ENCODE results near the gene ZNF827. TPM values are rescaled to one million over a fixed set of nuclear protein-coding genes. Genes with fewer than 3 reads are reported as not detected.

The ZNF827 gene
- total RNA-seq, 4 donors from 2014 or later, result 23.9 to 52.3 (median 29.3) TPM

GRCh38 chr4:145902522-145902921, 36.1 kb downstream of the ZNF827 start:
- Histone ChIP-seq H3K4me1 (peaks cover 38 to 48% of the 10 kb centered on the region in 2 donors), H3K27me3 (no peaks in the 10 kb centered on the region), H3K9me3 (no peaks in the 10 kb centered on the region), H3K4me3 (replicated peaks in 1 of 3) (no peak overlapping the region), H3K27ac (peak overlapping the region in 2 of 3 donors; percentile 64 to 82), H3K36me3 (peaks cover 0 to 8% of the 10 kb centered on the region in 2 donors)
- no peak for DNase-seq
- TF ChIP-seq POLR2A (IDR thresholded peaks at IDR 0.05), result no peak
- TF ChIP-seq, protein P1, sequence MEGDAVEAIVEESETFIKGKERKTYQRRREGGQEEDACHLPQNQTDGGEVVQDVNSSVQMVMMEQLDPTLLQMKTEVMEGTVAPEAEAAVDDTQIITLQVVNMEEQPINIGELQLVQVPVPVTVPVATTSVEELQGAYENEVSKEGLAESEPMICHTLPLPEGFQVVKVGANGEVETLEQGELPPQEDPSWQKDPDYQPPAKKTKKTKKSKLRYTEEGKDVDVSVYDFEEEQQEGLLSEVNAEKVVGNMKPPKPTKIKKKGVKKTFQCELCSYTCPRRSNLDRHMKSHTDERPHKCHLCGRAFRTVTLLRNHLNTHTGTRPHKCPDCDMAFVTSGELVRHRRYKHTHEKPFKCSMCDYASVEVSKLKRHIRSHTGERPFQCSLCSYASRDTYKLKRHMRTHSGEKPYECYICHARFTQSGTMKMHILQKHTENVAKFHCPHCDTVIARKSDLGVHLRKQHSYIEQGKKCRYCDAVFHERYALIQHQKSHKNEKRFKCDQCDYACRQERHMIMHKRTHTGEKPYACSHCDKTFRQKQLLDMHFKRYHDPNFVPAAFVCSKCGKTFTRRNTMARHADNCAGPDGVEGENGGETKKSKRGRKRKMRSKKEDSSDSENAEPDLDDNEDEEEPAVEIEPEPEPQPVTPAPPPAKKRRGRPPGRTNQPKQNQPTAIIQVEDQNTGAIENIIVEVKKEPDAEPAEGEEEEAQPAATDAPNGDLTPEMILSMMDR (IDR thresholded peaks at IDR 0.05), result no peak
- 89 to 94% methylated on average over 10 to 13 of the region's 13 CpGs for WGBS, 2 donors
- intact Hi-C loops (cut with DNase I), result no loop called here

- H3K27ac ChIP-seq, result no peak overlapping the region
- no peaks in the 10 kb centered on the region for H3K27me3 ChIP-seq
- DNase-seq, result no peak
- peaks cover 25 to 44% of the 10 kb centered on the region in 2 donors for H3K4me1 ChIP-seq
- WGBS, 2 donors, result 80 to 86% methylated on average over 4 of the region's 4 CpGs
- TF ChIP-seq, protein P1 (IDR thresholded peaks at IDR 0.05), result no peak
- TF ChIP-seq POLR2A (IDR thresholded peaks at IDR 0.05), result no peak
- H3K36me3 ChIP-seq, result peaks cover 0 to 8% of the 10 kb centered on the region in 2 donors
- no peaks in the 10 kb centered on the region for H3K9me3 ChIP-seq
- intact Hi-C loops (cut with DNase I), result no loop called here
- no peak overlapping the region for H3K4me3 ChIP-seq (replicated peaks in 1 of 3)
These were observed 38.6 kb downstream of the ZNF827 start for GRCh38 chr4:145899886-145900460.

- 72 to 80% methylated on average over 5 of the region's 5 CpGs for WGBS, 2 donors
- Histone ChIP-seq H3K4me1 (peaks cover 28 to 44% of the 10 kb centered on the region in 2 donors), H3K9me3 (no peaks in the 10 kb centered on the region), H3K36me3 (peaks cover 0 to 8% of the 10 kb centered on the region in 2 donors), H3K4me3 (replicated peaks in 1 of 3) (no peak overlapping the region), H3K27me3 (no peaks in the 10 kb centered on the region), H3K27ac (no peak overlapping the region)
- intact Hi-C loops (cut with DNase I), result no loop called here
- no peak for DNase-seq
- TF ChIP-seq POLR2A (IDR thresholded peaks at IDR 0.05), result no peak
- TF ChIP-seq, protein P1 (IDR thresholded peaks at IDR 0.05), result no peak
These were observed 39.6 kb downstream of the ZNF827 start for GRCh38 chr4:145898926-145899531.

DNA sequence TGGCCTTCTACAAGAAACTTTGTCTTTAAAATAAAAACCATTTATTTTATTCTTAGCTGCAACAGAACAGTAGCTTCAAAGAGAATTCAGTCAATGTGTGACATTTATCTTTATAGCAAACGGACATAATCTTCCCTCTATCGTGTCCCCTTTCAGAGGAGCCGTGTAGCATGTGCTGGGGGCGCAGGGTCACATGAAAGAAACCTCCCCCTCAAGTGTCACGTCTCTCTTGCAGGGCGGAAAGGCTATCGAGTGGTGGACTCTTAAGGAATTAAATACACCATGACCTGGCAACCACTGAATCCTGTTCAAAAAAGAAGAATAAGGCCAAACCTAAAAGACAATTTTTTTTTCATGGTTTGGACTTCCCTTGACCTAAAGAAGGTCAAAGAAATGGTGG, 40.2 kb downstream of the ZNF827 start:
- Histone ChIP-seq H3K36me3 (peaks cover 0 to 8% of the 10 kb centered on the region in 2 donors), H3K4me3 (replicated peaks in 1 of 3) (no peak overlapping the region), H3K27me3 (no peaks in the 10 kb centered on the region), H3K4me1 (peaks cover 24 to 44% of the 10 kb centered on the region in 2 donors), H3K27ac (no peak overlapping the region), H3K9me3 (no peaks in the 10 kb centered on the region)
- 45 to 58% methylated on average over 7 of the region's 7 CpGs for WGBS, 2 donors
- DNase-seq, result no peak
- TF ChIP-seq, protein P1 (IDR thresholded peaks at IDR 0.05), result no peak
- TF ChIP-seq POLR2A (IDR thresholded peaks at IDR 0.05), result no peak
- intact Hi-C loops (cut with DNase I), result no loop called here

DNA sequence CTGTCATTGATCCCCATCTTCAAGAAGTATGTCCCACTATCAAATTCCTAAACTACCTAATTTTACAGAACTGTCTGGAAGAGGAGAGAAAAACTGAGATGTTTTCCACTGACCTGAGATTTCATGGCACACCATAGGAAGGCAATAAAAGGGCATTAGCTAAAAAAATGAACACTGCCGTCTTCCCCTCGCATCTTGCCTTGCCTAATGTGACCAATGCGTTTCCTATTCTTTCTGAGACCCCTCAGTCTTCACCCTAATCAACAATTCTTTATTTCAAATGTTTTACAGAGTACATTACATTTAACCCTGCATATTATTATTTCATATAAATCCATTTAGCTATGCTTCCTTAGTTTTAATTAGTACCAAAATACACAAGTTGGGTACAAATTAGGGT, 43.6 kb downstream of the ZNF827 start:
- no peaks in the 10 kb centered on the region for H3K9me3 ChIP-seq
- intact Hi-C loops (cut with DNase I), result no loop called here
- 96 to 99% methylated on average over 3 of the region's 3 CpGs for WGBS, 2 donors
- no peak for DNase-seq
- TF ChIP-seq POLR2A (IDR thresholded peaks at IDR 0.05), result no peak
- peak overlapping the region in 2 of 3 donors; percentile 0 to 36 for H3K27ac ChIP-seq
- peaks cover 37 to 55% of the 10 kb centered on the region in 2 donors for H3K4me1 ChIP-seq
- no peak overlapping the region for H3K4me3 ChIP-seq (replicated peaks in 1 of 3)
- H3K27me3 ChIP-seq, result no peaks in the 10 kb centered on the region
- no peaks in the 10 kb centered on the region for H3K36me3 ChIP-seq

All from thyroid gland (tissue), 4 donors.